ENCODE data around the gene C1GALT1.

DNA sequence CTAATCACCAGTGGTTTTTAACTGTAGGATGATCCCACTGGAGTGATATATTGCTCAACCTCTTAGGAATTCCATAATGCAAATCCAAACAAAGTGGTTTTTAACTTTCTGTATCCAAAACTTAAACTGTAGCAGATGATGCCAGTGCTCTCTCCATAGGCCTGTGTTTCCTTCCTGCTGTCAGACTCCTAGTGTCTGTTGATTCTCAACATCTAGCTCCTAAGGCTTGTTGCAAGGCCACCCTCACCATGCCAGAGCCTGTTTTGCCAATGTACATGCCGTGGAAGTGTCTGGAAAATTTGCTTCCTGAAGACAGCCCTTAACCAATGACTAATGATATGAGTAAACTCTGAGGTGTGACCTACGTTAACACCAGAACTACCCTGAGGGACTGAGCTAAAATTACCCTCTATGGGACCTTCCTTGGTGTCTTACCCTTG, 39.3 kb downstream of the C1GALT1 start:
- TF ChIP-seq, protein P1, sequence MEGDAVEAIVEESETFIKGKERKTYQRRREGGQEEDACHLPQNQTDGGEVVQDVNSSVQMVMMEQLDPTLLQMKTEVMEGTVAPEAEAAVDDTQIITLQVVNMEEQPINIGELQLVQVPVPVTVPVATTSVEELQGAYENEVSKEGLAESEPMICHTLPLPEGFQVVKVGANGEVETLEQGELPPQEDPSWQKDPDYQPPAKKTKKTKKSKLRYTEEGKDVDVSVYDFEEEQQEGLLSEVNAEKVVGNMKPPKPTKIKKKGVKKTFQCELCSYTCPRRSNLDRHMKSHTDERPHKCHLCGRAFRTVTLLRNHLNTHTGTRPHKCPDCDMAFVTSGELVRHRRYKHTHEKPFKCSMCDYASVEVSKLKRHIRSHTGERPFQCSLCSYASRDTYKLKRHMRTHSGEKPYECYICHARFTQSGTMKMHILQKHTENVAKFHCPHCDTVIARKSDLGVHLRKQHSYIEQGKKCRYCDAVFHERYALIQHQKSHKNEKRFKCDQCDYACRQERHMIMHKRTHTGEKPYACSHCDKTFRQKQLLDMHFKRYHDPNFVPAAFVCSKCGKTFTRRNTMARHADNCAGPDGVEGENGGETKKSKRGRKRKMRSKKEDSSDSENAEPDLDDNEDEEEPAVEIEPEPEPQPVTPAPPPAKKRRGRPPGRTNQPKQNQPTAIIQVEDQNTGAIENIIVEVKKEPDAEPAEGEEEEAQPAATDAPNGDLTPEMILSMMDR (IDR thresholded peaks at IDR 0.05) = no peak
- no peak for TF ChIP-seq POLR2A (IDR thresholded peaks at IDR 0.05)

All from tibial nerve (tissue), 3 donors.